Transverse colon (tissue), 4 donors: ENCODE data around the gene DHRS3.

Experiments
- CTCF ChIP-seq, 5 experiments: fragments of 200-600 bp in 3 of 5; fragments of 450-650 bp in 2 of 5; sonication (generic) in 3 of 5; IDR thresholded peaks; 1 replicate in 2 of 5; 2 replicates in 3 of 5; pipeline ENCODE4 v1.5.1; 2016 to 2017; ENCODE audit warnings: antibody characterized with exemption in 5 of 5, inconsistent platforms in 3 of 5, mild to moderate bottlenecking in 2 of 5, moderate library complexity in 1 of 5
- EP300 ChIP-seq: sonication (generic); formaldehyde crosslinking; IDR thresholded peaks from one replicate; pipeline ENCODE4 v1.6.1; 2017; ENCODE audit warnings: antibody characterized with exemption, low read depth
- POLR2A ChIP-seq: fragments of 450-650 bp; IDR thresholded peaks from one replicate; pipeline ENCODE4 v1.6.1; 2016; ENCODE audit warnings: antibody characterized with exemption, mild to moderate bottlenecking, moderate library complexity
- POLR2AphosphoS5 ChIP-seq, 3 donors: sonication (generic); formaldehyde crosslinking; IDR thresholded peaks; one replicate each; pipeline ENCODE4 v1.6.1; 2016; ENCODE audit warnings: antibody characterized with exemption in 3 of 3

GRCh38 chr1:12665511-12665910 lies 47.5 kb upstream of the DHRS3 start:
- TF ChIP-seq POLR2AphosphoS5 (IDR thresholded peaks at IDR 0.05) (no peak), POLR2A (no peak), CTCF (IDR thresholded peaks at IDR 0.05) (no peak), EP300 (no peak)
